Measurements from ENCODE around the gene SCFD2. TPM values are rescaled to one million over a fixed set of nuclear protein-coding genes. Genes with fewer than 3 reads are reported as not detected.

SCFD2 gene
- total and polyA plus RNA-seq, 2 of the 8 experiments (the other 6 are each of a cell fraction or from before 2014, with no cell fraction given), result 6.2 to 10.2 TPM

DNA sequence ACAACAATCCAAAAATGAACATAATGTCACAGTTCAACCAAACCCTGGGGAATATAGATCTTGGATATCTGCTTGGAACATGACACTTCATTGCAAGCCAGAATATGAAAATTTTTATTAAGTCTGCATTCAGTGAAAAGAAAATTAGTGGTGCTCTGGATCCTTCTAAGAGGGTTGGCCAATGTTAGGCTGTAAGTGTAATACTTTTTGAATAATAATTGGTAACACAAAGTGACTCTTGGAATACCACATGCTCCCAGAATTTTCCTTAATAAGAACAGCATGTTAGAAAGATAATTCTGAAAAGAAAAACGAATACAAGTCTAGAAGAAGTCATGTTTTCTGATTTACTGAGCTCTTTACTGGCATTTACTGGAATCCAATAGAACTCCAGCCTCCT lies 328.0 kb downstream of the SCFD2 start:
- Histone ChIP-seq H3K4me3 (ENCODE audit: extremely low read depth in 1 of 4, insufficient read depth in 2 of 4, low read depth in 3 of 4, low read length in 4 of 4) (no peak overlapping the region), H3K27me3 (replicated peaks in 1 of 4; ENCODE audit: control insufficient read depth in 3 of 4, extremely low read depth in 1 of 4, insufficient read depth in 3 of 4, low read length in 3 of 4) (no peaks in the 10 kb centered on the region), H3K23ac (ENCODE audit: insufficient read length) (no peak overlapping the region), H2BK5ac (ENCODE audit: low read depth, low read length) (no peak overlapping the region), H2BK120ac (replicated peaks; ENCODE audit: low read depth, low read length) (no peak overlapping the region), H4K20me1 (replicated peaks in 1 of 2; ENCODE audit: control insufficient read depth in 1 of 2, insufficient read depth in 2 of 2, low read length in 2 of 2) (no peaks in the 10 kb centered on the region), H2BK20ac (ENCODE audit: low read length) (no peak overlapping the region), H4K91ac (replicated peaks; ENCODE audit: insufficient read length, low read length) (no peak overlapping the region), H2BK15ac (ENCODE audit: low read length) (no peak overlapping the region), H3K14ac (ENCODE audit: insufficient read length) (no peak overlapping the region), H2BK12ac (ENCODE audit: low read depth, low read length) (no peak overlapping the region), H4K5ac (ENCODE audit: insufficient read length, low read depth, low read length) (no peak overlapping the region), H3K56ac (replicated peaks; ENCODE audit: insufficient read length, low read depth, low read length) (no peak overlapping the region), H3K79me2 (ENCODE audit: control insufficient read depth in 1 of 2, insufficient read depth in 2 of 2, low read length in 2 of 2) (no peaks in the 10 kb centered on the region), H3K79me1 (ENCODE audit: low read depth, low read length) (no peaks in the 10 kb centered on the region), H2AK5ac (ENCODE audit: low read depth, low read length) (no peak overlapping the region), H3K36me3 (ENCODE audit: control insufficient read depth in 2 of 4, insufficient read depth in 4 of 4, low read length in 3 of 4) (no peaks in the 10 kb centered on the region), H3K4ac (replicated peaks; ENCODE audit: insufficient read length, low read depth, low read length) (no peak overlapping the region), H3K4me1 (replicated peaks in 1 of 4; ENCODE audit: control insufficient read depth in 3 of 4, insufficient read depth in 4 of 4, low read length in 3 of 4) (no peaks in the 10 kb centered on the region), H3K23me2 (ENCODE audit: low read depth, low read length) (no peaks in the 10 kb centered on the region), H3K4me2 (ENCODE audit: insufficient read depth in 1 of 2, low read depth in 2 of 2, low read length in 2 of 2) (no peak overlapping the region), H3K18ac (ENCODE audit: extremely low read depth, low read length) (no peak overlapping the region), H3K9ac (replicated peaks in 1 of 4; ENCODE audit: extremely low read depth in 1 of 4, low read depth in 3 of 4, low read length in 3 of 4) (no peak overlapping the region), H3K9me3 (ENCODE audit: insufficient read depth in 2 of 2, low read depth in 1 of 2, low read length in 1 of 2) (no peaks in the 10 kb centered on the region), H4K8ac (ENCODE audit: extremely low read depth, insufficient read depth, low read length) (no peak overlapping the region), H2AFZ (ENCODE audit: low read length) (no peak overlapping the region), H3K27ac (ENCODE audit: low read depth, low read length) (no peak overlapping the region)
- DNase-seq (ENCODE audit: low read depth in 1 of 2, low spot score in 2 of 2) (no peak), FAIRE-seq (no peak)
- no peak for TF ChIP-seq ZNF274 (IDR thresholded peaks at IDR 0.05; ENCODE audit: borderline replicate concordance, extremely low read depth, low read length)
- TF ChIP-seq, protein P1, sequence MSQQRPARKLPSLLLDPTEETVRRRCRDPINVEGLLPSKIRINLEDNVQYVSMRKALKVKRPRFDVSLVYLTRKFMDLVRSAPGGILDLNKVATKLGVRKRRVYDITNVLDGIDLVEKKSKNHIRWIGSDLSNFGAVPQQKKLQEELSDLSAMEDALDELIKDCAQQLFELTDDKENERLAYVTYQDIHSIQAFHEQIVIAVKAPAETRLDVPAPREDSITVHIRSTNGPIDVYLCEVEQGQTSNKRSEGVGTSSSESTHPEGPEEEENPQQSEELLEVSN (IDR thresholded peaks at IDR 0.05), result no peak
- no peak for TF ChIP-seq RBBP5 (IDR thresholded peaks at IDR 0.05; ENCODE audit: borderline replicate concordance, low read depth, low read length)
- no peak for TF ChIP-seq FOSL1 (IDR thresholded peaks at IDR 0.05; ENCODE audit: insufficient read depth, low read depth, low read length)
- TF ChIP-seq SRF (IDR thresholded peaks at IDR 0.05; ENCODE audit: low read depth, low read length), result no peak
- no peak for TF ChIP-seq BCL11A (IDR thresholded peaks at IDR 0.05; ENCODE audit: low read depth in 2 of 2, low read length in 2 of 2)
- no peak for TF ChIP-seq EP300 (IDR thresholded peaks at IDR 0.05; ENCODE audit: borderline replicate concordance in 1 of 2, low read depth in 2 of 2, low read length in 2 of 2)
- no peak for TF ChIP-seq SAP30 (IDR thresholded peaks at IDR 0.05; ENCODE audit: insufficient read depth, insufficient replicate concordance, low read length)
- no peak for TF ChIP-seq JUN (IDR thresholded peaks at IDR 0.05; ENCODE audit: low read depth, low read length)
- no peak for TF ChIP-seq POU5F1 (IDR thresholded peaks at IDR 0.05; ENCODE audit: low read depth, low read length)
- no peak for TF ChIP-seq EGR1 (IDR thresholded peaks at IDR 0.05; ENCODE audit: borderline replicate concordance, low read depth, low read length)
- TF ChIP-seq MAFK (IDR thresholded peaks at IDR 0.05; ENCODE audit: low read depth, low read length), result no peak
- ChIA-PET CTCF (ENCODE audit: partially characterized antibody) (no interaction called here), POLR2A (ENCODE audit: partially characterized antibody) (no interaction called here)
- WGBS, 2 experiments (ENCODE audit: extremely low coverage in 1 of 2, insufficient coverage in 1 of 2, insufficient read length in 1 of 2, insufficient replicate concordance in 2 of 2, low coverage in 1 of 2, low lambda C conversion rate in 2 of 2, missing lambda C conversion rate in 1 of 2), result 75% methylated on average over 1 of the region's 1 CpG; no CpG with 5 or more reads in 1 of the 2 experiments

Measured in H1 (cell line).